GM12878 (cell line): ENCODE results near the gene ATXN1. TPM values are rescaled to one million over a fixed set of nuclear protein-coding genes. Genes with fewer than 3 reads are reported as not detected.

Experiments used
- ATF3 ChIP-seq: IDR thresholded peaks from 2 replicates; pipeline ENCODE4 v1.6.1; 2011; ENCODE audit warnings: low read depth, mild to moderate bottlenecking, low read length, moderate library complexity, borderline replicate concordance; ENCODE audit errors: extremely low read depth
- BHLHE40 ChIP-seq, 2 experiments: fragments of 450-650 bp in 1 of 2; IDR thresholded peaks; 2 replicates each; pipeline ENCODE4 v1.6.1; 2011 to 2017; ENCODE audit warnings: low read depth in 2 of 2, borderline replicate concordance in 1 of 2, improper control_type of control experiment in 1 of 2, low read length in 1 of 2, mild to moderate bottlenecking in 1 of 2
- CREB1 ChIP-seq: IDR thresholded peaks from 2 replicates; pipeline ENCODE4 v1.6.1; 2012; ENCODE audit warnings: low read depth, mild to moderate bottlenecking, inconsistent platforms
- EED ChIP-seq: sonication (generic); IDR thresholded peaks from 2 replicates; pipeline ENCODE4 v1.6.1; 2016; ENCODE audit warnings: antibody characterized with exemption, low read depth
- FOXK2 ChIP-seq: fragments of 450-650 bp; IDR thresholded peaks from 2 replicates; pipeline ENCODE4 v1.6.1; 2017; ENCODE audit warnings: mild to moderate bottlenecking, moderate library complexity
- FOXM1 ChIP-seq: IDR thresholded peaks from 2 replicates; pipeline ENCODE4 v1.6.1; 2012; ENCODE audit warnings: low read depth, mild to moderate bottlenecking, inconsistent platforms, low read length, moderate library complexity
- IKZF1 ChIP-seq: fragments of 450-650 bp; conservative IDR thresholded peaks from 2 replicates; pipeline ENCODE4 v1.6.1; 2017; ENCODE audit warnings: antibody characterized with exemption, mild to moderate bottlenecking
- NFIC ChIP-seq: IDR thresholded peaks from 2 replicates; pipeline ENCODE4 v1.6.1; 2012; ENCODE audit warnings: low read depth, mild to moderate bottlenecking, inconsistent platforms, low read length, moderate library complexity
- POLR2AphosphoS5 ChIP-seq: IDR thresholded peaks from 2 replicates; pipeline ENCODE4 v1.6.1; 2011; ENCODE audit warnings: mild to moderate bottlenecking, low read length, inconsistent platforms
- PRDM15 ChIP-seq: fragments of 450-650 bp; formaldehyde crosslinking; IDR thresholded peaks from 2 replicates; pipeline ENCODE4 v1.4.0; 2020; ENCODE audit warnings: mild to moderate bottlenecking, moderate library complexity
- SIN3A ChIP-seq: IDR thresholded peaks from 2 replicates; pipeline ENCODE4 v1.6.1; 2012; ENCODE audit warnings: low read depth, low read length, improper control_type of control experiment
- YBX1 ChIP-seq: fragments of 450-650 bp; IDR thresholded peaks from 2 replicates; pipeline ENCODE4 v1.6.1; 2016; ENCODE audit warnings: antibody characterized with exemption
- ZSCAN29 ChIP-seq: fragments of 450-650 bp; IDR thresholded peaks from 2 replicates; pipeline ENCODE4 v1.6.1; 2017; ENCODE audit warnings: mild to moderate bottlenecking, moderate library complexity
- ZZZ3 ChIP-seq: IDR thresholded peaks from 2 replicates; pipeline ENCODE4 v1.6.1; 2011; ENCODE audit warnings: low read depth; ENCODE audit not compliant: control insufficient read depth, insufficient read length
- polyA plus RNA-seq, 11 experiments: library from polyadenylated mRNA; depleted of rRNA in 4 of 11; unstranded in 6 of 11; stranded (reverse) in 5 of 11; fragments of >200 nt; fragmentation: Nextera tagmentation in 4 of 11; fragmentation: Illumina TruSeq in 1 of 11; extraction: Ambion mirVana in 4 of 11; extraction: Trizol in 1 of 11; gene quantifications; 1 replicate in 1 of 11; 2 replicates in 10 of 11; pipeline versions ENCODE4 v1.2.1 to v1.2.3, GENCODE V29; 2011 to 2016; ENCODE audit warnings: inconsistent platforms in 2 of 11, missing spikeins in 2 of 11, low read depth in 1 of 11
- total RNA-seq, 4 experiments: library from RNA; depleted of rRNA in 3 of 4; stranded (reverse); fragments of >200 nt in 3 of 4; fragmentation: Illumina TruSeq in 1 of 4; extraction: Trizol in 1 of 4; gene quantifications; 2 replicates each; pipeline versions ENCODE4 v1.2.1 to v1.2.3, GENCODE V29; 2013 to 2021
- TF ChIP-seq, protein P1 (sequence below): fragments of 450-650 bp; IDR thresholded peaks from 2 replicates; pipeline ENCODE4 v1.6.1; 2018; ENCODE audit warnings: borderline replicate concordance, mild to moderate bottlenecking; ENCODE audit not compliant: partially characterized antibody
- TF ChIP-seq, protein P2 (sequence below): fragments of 450-650 bp; IDR thresholded peaks from 2 replicates; pipeline ENCODE4 v1.6.1; 2016; ENCODE audit warnings: mild to moderate bottlenecking

ATXN1 gene
- total and polyA plus RNA-seq, 10 of the 15 experiments (the other 5 are each of a cell fraction or from before 2014, with no cell fraction given), result 12.2 to 51.2 (median 20.5) TPM

DNA sequence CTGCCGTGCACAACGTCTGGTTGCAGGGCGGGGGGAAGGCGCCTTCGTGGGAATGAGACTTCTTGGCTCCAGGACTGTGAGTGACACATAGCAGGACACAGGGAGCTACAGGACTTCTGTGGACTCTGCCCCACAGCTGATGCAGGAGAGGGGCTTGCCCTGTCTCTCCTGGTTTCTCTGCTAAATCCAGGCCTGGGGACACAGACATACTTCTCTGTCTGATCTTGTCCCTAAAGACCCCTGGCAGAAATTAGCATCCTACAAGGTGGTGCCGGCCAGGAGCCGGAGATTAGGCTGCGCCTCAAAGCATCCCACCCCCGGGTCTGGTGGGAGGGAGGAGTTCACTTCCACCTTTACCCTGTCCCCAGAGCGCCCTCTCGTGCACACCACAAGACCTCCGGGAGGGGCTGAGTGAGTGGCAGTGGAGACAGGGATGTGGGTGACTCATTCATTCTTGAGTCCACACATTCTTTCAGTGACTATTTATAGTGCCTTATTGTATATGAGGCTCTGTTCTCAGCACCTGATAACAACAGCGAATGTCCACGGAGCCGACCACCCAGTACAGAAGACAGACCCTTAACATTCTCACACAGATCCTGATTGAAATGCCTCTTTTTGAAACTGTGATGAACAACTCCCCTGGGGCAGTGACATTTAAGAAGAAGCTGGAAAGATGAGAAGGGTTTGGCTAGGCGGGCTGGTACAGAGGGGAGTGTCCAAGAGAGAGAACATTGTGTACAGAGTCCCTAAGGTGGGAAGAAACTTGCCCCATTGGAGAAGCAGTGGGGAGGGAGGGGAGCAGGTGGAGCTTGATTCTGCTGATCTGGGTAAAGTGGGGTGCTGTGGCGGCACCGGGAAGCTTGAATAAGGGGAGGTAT lies 483.9 kb downstream of the ATXN1 start (continued):
- TF ChIP-seq SIN3A (no peak), POLR2AphosphoS5 (no peak), FOXK2 (no peak), ATF3 (no peak), FOXM1 (no peak), ZZZ3 (no peak), NFIC (no peak), IKZF1 (0 out of 2 replicates have a peak, but pooled peaks have one; percentile 11), PRDM15 (CRISPR knock-in tag) (no peak), BHLHE40 (IDR thresholded peaks at IDR 0.05; ENCODE audit: borderline replicate concordance in 1 of 2, low read depth in 2 of 2, low read length in 1 of 2) (peak in 1 of 2 experiments; percentile 52; a peak in 1 of 4 replicates), ZSCAN29 (no peak), CREB1 (no peak), YBX1 (no peak), EED (no peak)
- TF ChIP-seq, protein P1, sequence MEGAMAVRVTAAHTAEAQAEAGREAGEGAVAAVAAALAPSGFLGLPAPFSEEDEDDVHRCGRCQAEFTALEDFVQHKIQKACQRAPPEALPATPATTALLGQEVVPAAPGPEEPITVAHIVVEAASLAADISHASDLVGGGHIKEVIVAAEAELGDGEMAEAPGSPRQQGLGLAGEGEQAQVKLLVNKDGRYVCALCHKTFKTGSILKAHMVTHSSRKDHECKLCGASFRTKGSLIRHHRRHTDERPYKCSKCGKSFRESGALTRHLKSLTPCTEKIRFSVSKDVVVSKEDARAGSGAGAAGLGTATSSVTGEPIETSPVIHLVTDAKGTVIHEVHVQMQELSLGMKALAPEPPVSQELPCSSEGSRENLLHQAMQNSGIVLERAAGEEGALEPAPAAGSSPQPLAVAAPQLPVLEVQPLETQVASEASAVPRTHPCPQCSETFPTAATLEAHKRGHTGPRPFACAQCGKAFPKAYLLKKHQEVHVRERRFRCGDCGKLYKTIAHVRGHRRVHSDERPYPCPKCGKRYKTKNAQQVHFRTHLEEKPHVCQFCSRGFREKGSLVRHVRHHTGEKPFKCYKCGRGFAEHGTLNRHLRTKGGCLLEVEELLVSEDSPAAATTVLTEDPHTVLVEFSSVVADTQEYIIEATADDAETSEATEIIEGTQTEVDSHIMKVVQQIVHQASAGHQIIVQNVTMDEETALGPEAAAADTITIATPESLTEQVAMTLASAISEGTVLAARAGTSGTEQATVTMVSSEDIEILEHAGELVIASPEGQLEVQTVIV, result no peak
- TF ChIP-seq, protein P2, sequence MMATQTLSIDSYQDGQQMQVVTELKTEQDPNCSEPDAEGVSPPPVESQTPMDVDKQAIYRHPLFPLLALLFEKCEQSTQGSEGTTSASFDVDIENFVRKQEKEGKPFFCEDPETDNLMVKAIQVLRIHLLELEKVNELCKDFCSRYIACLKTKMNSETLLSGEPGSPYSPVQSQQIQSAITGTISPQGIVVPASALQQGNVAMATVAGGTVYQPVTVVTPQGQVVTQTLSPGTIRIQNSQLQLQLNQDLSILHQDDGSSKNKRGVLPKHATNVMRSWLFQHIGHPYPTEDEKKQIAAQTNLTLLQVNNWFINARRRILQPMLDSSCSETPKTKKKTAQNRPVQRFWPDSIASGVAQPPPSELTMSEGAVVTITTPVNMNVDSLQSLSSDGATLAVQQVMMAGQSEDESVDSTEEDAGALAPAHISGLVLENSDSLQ, result peak; percentile 71
